WTC11 (cell line): Measurements from ENCODE around the gene C11orf21. TPM values are rescaled to one million over a fixed set of nuclear protein-coding genes. Genes with fewer than 3 reads are reported as not detected.

Source experiments
- ATAC-seq: fragments of 200-7000 bp; cut with Tn5 transposase; 2 replicates; pipeline ENCODE4 v1.10.0; 2021; ENCODE audit warnings: mild to moderate bottlenecking, moderate library complexity
- CTCF ChIA-PET: fragments of 300-600 bp; sonication (Branson Sonifier 250); formaldehyde crosslinking; loops from one replicate; lab custom pipeline; 2021; ENCODE audit warnings: antibody characterized with exemption; lab: Charles Lee
- POLR2A ChIA-PET: fragments of 350-600 bp; sonication (Branson Sonifier 250); formaldehyde crosslinking; loops from one replicate; lab custom pipeline; 2021; ENCODE audit warnings: antibody characterized with exemption; lab: Charles Lee
- DNase-seq: peaks from one replicate; pipeline ENCODE4 v3.0.0; 2021; ENCODE audit warnings: low spot score
- H3K27ac Mint-ChIP-seq: 2 replicates; pipeline ENCODE4 v1.8.0; 2021; ENCODE audit warnings: mixed read lengths
- H3K27me3 Mint-ChIP-seq: 2 replicates; pipeline ENCODE4 v1.8.0; 2021; ENCODE audit warnings: low read depth, mild to moderate bottlenecking, moderate library complexity, mixed read lengths
- H3K36me3 Mint-ChIP-seq: 2 replicates; pipeline ENCODE4 v1.8.0; 2021; ENCODE audit warnings: mixed read lengths
- H3K4me1 Mint-ChIP-seq: 2 replicates; pipeline ENCODE4 v1.8.0; 2022; ENCODE audit warnings: mixed read lengths
- H3K4me3 Mint-ChIP-seq: 2 replicates; pipeline ENCODE4 v1.8.0; 2021; ENCODE audit warnings: mild to moderate bottlenecking, moderate library complexity, mixed read lengths
- H3K9me3 Mint-ChIP-seq: 2 replicates; pipeline ENCODE4 v1.8.0; 2021; ENCODE audit warnings: mixed read lengths
- ARID4B ChIP-seq: sonication (generic); formaldehyde crosslinking; IDR thresholded peaks from 2 replicates; pipeline ENCODE4 v1.8.0; 2023; ENCODE audit warnings: missing genetic modification reagents, mild to moderate bottlenecking, borderline replicate concordance
- CTCF ChIP-seq: fragments of 200-600 bp; IDR thresholded peaks from 2 replicates; pipeline ENCODE4 v1.8.0; 2022; ENCODE audit warnings: antibody characterized with exemption
- E2F1 ChIP-seq: sonication (generic); formaldehyde crosslinking; IDR thresholded peaks from 2 replicates; pipeline ENCODE4 v1.8.0; 2022; ENCODE audit warnings: mild to moderate bottlenecking, missing genetic modification reagents
- ELF4 ChIP-seq: sonication (generic); formaldehyde crosslinking; IDR thresholded peaks from 2 replicates; pipeline ENCODE4 v1.8.1; 2022; ENCODE audit warnings: low read depth, mild to moderate bottlenecking, moderate library complexity, missing genetic modification reagents
- EMX1 ChIP-seq: fragments of 250-450 bp; sonication (Bioruptor Pico); IDR thresholded peaks from 2 replicates; pipeline ENCODE4 v1.8.0; 2021; ENCODE audit warnings: mild to moderate bottlenecking
- ESRRA ChIP-seq: sonication (generic); formaldehyde crosslinking; IDR thresholded peaks from 2 replicates; pipeline ENCODE4 v1.8.1; 2022; ENCODE audit warnings: mild to moderate bottlenecking, missing genetic modification reagents, borderline replicate concordance
- GABPB1 ChIP-seq: sonication (generic); formaldehyde crosslinking; IDR thresholded peaks from 2 replicates; pipeline ENCODE4 v1.8.1; 2023; ENCODE audit warnings: mild to moderate bottlenecking, missing genetic modification reagents
- GTF2I ChIP-seq: fragments of 250-450 bp; sonication (Bioruptor Pico); conservative IDR thresholded peaks from 2 replicates; pipeline ENCODE4 v1.4.0; 2021; ENCODE audit warnings: mild to moderate bottlenecking
- NFE2L1 ChIP-seq: sonication (generic); formaldehyde crosslinking; IDR thresholded peaks from 2 replicates; pipeline ENCODE4 v1.8.1; 2023; ENCODE audit warnings: missing genetic modification reagents
- SOX15 ChIP-seq: fragments of 250-450 bp; sonication (Bioruptor Pico); IDR thresholded peaks from 2 replicates; pipeline ENCODE4 v1.9.0; 2021; ENCODE audit warnings: mild to moderate bottlenecking
- STAT6 ChIP-seq: sonication (generic); formaldehyde crosslinking; conservative IDR thresholded peaks from 2 replicates; pipeline ENCODE4 v1.8.1; 2023; ENCODE audit warnings: mild to moderate bottlenecking, low read depth, missing genetic modification reagents, moderate library complexity
- TEAD1 ChIP-seq: sonication (generic); formaldehyde crosslinking; IDR thresholded peaks from 2 replicates; pipeline ENCODE4 v1.8.0; 2022; ENCODE audit warnings: mild to moderate bottlenecking, missing genetic modification reagents
- ZNF219 ChIP-seq: sonication (generic); formaldehyde crosslinking; IDR thresholded peaks from 2 replicates; pipeline ENCODE4 v1.8.0; 2023; ENCODE audit warnings: missing genetic modification reagents, mild to moderate bottlenecking, borderline replicate concordance
- ZNF232 ChIP-seq: sonication (generic); formaldehyde crosslinking; IDR thresholded peaks from 2 replicates; pipeline ENCODE4 v1.8.0; 2022; ENCODE audit warnings: mild to moderate bottlenecking, missing genetic modification reagents
- ZNF396 ChIP-seq: fragments of 250-450 bp; sonication (Bioruptor Pico); IDR thresholded peaks from 2 replicates; pipeline ENCODE4 v1.8.0; 2021; ENCODE audit warnings: mild to moderate bottlenecking, moderate library complexity, borderline replicate concordance
- ZNF423 ChIP-seq: fragments of 250-450 bp; sonication (Bioruptor Pico); IDR thresholded peaks from 2 replicates; pipeline ENCODE4 v2.1.2; 2022; ENCODE audit warnings: mild to moderate bottlenecking, moderate library complexity
- ZNF671 ChIP-seq: fragments of 250-450 bp; sonication (Bioruptor Pico); IDR thresholded peaks from 2 replicates; pipeline ENCODE4 v1.8.0; 2021; ENCODE audit warnings: mild to moderate bottlenecking
- total RNA-seq: library from RNA; stranded (reverse); gene quantifications from 3 replicates; pipeline ENCODE4 v1.2.3, GENCODE V29; 2021

The C11orf21 gene
- total RNA-seq, 1 experiment from 2014 or later = 0.24 TPM

GRCh38 chr11:2317354-2318050 is 15.8 kb upstream of the C11orf21 start (continued):
- no peak for TF ChIP-seq STAT6 (CRISPR knock-in tag)
- TF ChIP-seq SOX15 (CRISPR knock-in tag) = no peak
- no peak for TF ChIP-seq ESRRA (CRISPR knock-in tag)

- Mint-ChIP-seq H3K9me3 (peaks cover 7% of the 10 kb centered on the region), H3K27me3 (peaks cover 13% of the 10 kb centered on the region), H3K4me3 (no peak overlapping the region), H3K36me3 (no peaks in the 10 kb centered on the region), H3K27ac (no peak overlapping the region), H3K4me1 (no peaks in the 10 kb centered on the region)
- TF ChIP-seq ZNF219 (no peak), TEAD1 (CRISPR knock-in tag) (no peak), ZNF671 (CRISPR knock-in tag) (no peak), STAT6 (CRISPR knock-in tag) (no peak), ZNF396 (CRISPR knock-in tag) (no peak), ZNF232 (CRISPR knock-in tag) (no peak), EMX1 (CRISPR knock-in tag) (no peak), E2F1 (CRISPR knock-in tag) (no peak), ELF4 (CRISPR knock-in tag) (no peak), ARID4B (CRISPR knock-in tag) (no peak), GABPB1 (no peak), CTCF (no peak), ZNF423 (no peak), GTF2I (no peak), NFE2L1 (CRISPR knock-in tag) (no peak)
- ChIA-PET CTCF (interaction anchor here (1.0 to 2.2 kb wide), 3 partner anchors 11 to 130 kb away, joined by 3 to 15 read pairs (median 3); no protein-coding TSS in a partner anchor), POLR2A (no interaction called here)
- no peak for ATAC-seq
- no peak for DNase-seq
These were observed 15.2 kb upstream of the C11orf21 start for GRCh38 chr11:2316963-2317244.
